Stimulated activated CD8-positive, alpha-beta memory T cell treated with anti-CD3 and anti-CD28 coated beads, Interleukin-7, amount 100 ng/mL, for 4 hours (primary cell): ENCODE measurements around the gene TMEM25.

Experiments used
- DNase-seq, 2 donors: peaks; one replicate each; pipeline ENCODE4 v3.0.0-alpha.2; 2020; ENCODE audit warnings: low read depth in 2 of 2

TMEM25 gene

DNA sequence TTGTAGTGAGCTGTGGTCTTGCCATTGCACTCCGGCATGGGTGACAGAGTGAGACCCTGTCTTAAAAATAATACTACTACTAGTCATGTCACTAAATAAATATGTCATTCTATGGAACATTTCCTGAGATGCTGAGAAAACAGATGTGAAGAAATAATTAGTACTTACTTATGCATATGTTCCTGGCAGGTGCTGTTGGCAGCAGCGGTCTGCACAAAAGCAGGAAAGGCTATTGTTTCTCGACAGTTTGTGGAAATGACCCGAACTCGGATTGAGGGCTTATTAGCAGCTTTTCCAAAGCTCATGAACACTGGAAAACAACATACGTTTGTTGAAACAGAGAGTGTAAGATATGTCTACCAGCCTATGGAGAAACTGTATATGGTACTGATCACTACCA lies 50.1 kb downstream of the TMEM25 start:
- no peak for DNase-seq
